H9 (cell line): ENCODE results near the gene TMC1. TPM values are rescaled to one million over a fixed set of nuclear protein-coding genes. Genes with fewer than 3 reads are reported as not detected.

Experiments
- DNase-seq: peaks from one replicate; pipeline ENCODE4 v3.0.0-alpha.2; 2017
- H2AFZ ChIP-seq: one replicate; pipeline ENCODE4 v1.6.1; 2013; ENCODE audit warnings: mild to moderate bottlenecking, low read length, control low read depth, moderate library complexity
- H2AK5ac ChIP-seq: 2 replicates; pipeline ENCODE4 v1.6.1; 2013; ENCODE audit warnings: low read length, control low read depth, mixed read lengths; ENCODE audit not compliant: insufficient read length
- H2BK120ac ChIP-seq: one replicate; pipeline ENCODE4 v1.6.1; 2013; ENCODE audit warnings: low read depth, mild to moderate bottlenecking, low read length, control low read depth, inconsistent platforms; ENCODE audit not compliant: poor library complexity, severe bottlenecking
- H2BK12ac ChIP-seq: 2 replicates; pipeline ENCODE4 v1.6.1; 2013; ENCODE audit warnings: low read length, control low read depth, mixed read lengths, low read depth; ENCODE audit not compliant: insufficient read length
- H2BK15ac ChIP-seq: 2 replicates; pipeline ENCODE4 v1.6.1; 2013; ENCODE audit warnings: low read depth, low read length, control low read depth
- H2BK20ac ChIP-seq: one replicate; pipeline ENCODE4 v1.6.1; 2013; ENCODE audit warnings: low read depth, mild to moderate bottlenecking, low read length, control low read depth, inconsistent platforms; ENCODE audit not compliant: poor library complexity, severe bottlenecking
- H2BK5ac ChIP-seq: 2 replicates; pipeline ENCODE4 v1.6.1; 2013; ENCODE audit warnings: low read length, control low read depth, mixed read lengths; ENCODE audit not compliant: insufficient read length
- H3K14ac ChIP-seq: 2 replicates; pipeline ENCODE4 v1.6.1; 2013; ENCODE audit warnings: low read length, control low read depth; ENCODE audit not compliant: insufficient read depth
- H3K18ac ChIP-seq: 2 replicates; pipeline ENCODE4 v1.6.1; 2013; ENCODE audit warnings: low read depth, mild to moderate bottlenecking, mixed read lengths, low read length, control low read depth; ENCODE audit not compliant: insufficient read length
- H3K23ac ChIP-seq: 2 replicates; pipeline ENCODE4 v1.6.1; 2013; ENCODE audit warnings: low read length, control low read depth, mixed read lengths, low read depth; ENCODE audit not compliant: insufficient read length
- H3K23me2 ChIP-seq: 2 replicates; pipeline ENCODE4 v1.6.1; 2013; ENCODE audit warnings: low read depth, mild to moderate bottlenecking, mixed read lengths, low read length, control low read depth; ENCODE audit not compliant: insufficient read length, poor library complexity, severe bottlenecking
- H3K27ac ChIP-seq: 2 replicates; pipeline ENCODE4 v1.5.1; 2013; ENCODE audit warnings: low read length, control low read depth, mixed read lengths, low read depth; ENCODE audit not compliant: insufficient read length
- H3K27me3 ChIP-seq: 2 replicates; pipeline ENCODE4 v1.6.1; 2013; ENCODE audit warnings: low read length, control low read depth, inconsistent platforms; ENCODE audit not compliant: insufficient read depth
- H3K4ac ChIP-seq: 2 replicates; pipeline ENCODE4 v1.6.1; 2013; ENCODE audit warnings: low read depth, mild to moderate bottlenecking, control low read depth, inconsistent platforms, low read length, moderate library complexity
- H3K4me1 ChIP-seq: 2 replicates; pipeline ENCODE4 v1.6.1; 2013; ENCODE audit warnings: low read length, control low read depth, inconsistent platforms; ENCODE audit not compliant: insufficient read depth
- H3K4me2 ChIP-seq: 2 replicates; pipeline ENCODE4 v1.6.1; 2013; ENCODE audit warnings: low read length, control low read depth, mixed read lengths; ENCODE audit not compliant: insufficient read length, insufficient read depth
- H3K56ac ChIP-seq: 2 replicates; pipeline ENCODE4 v1.6.1; 2013; ENCODE audit warnings: low read depth, mild to moderate bottlenecking, mixed read lengths, low read length, control low read depth; ENCODE audit not compliant: insufficient read length
- H3K79me1 ChIP-seq: 2 replicates; pipeline ENCODE4 v1.6.1; 2013; ENCODE audit warnings: low read depth, mild to moderate bottlenecking, moderate library complexity, low read length, control low read depth, inconsistent platforms; ENCODE audit not compliant: insufficient read depth, poor library complexity, severe bottlenecking
- H3K79me2 ChIP-seq: 2 replicates; pipeline ENCODE4 v1.6.1; 2013; ENCODE audit warnings: low read length, control low read depth, inconsistent platforms; ENCODE audit not compliant: insufficient read depth
- H3K9ac ChIP-seq: 2 replicates; pipeline ENCODE4 v1.6.1; 2013; ENCODE audit warnings: low read length, control low read depth, mixed read lengths; ENCODE audit not compliant: insufficient read length; ENCODE audit errors: extremely low read depth
- H3K9me3 ChIP-seq: one replicate; pipeline ENCODE4 v1.6.1; 2013; ENCODE audit warnings: low read depth, low read length, inconsistent platforms; ENCODE audit not compliant: control insufficient read depth
- H3T11ph ChIP-seq: one replicate; pipeline ENCODE4 v1.6.1; 2013; ENCODE audit warnings: mild to moderate bottlenecking, low read length, control low read depth, inconsistent platforms
- H4K20me1 ChIP-seq: one replicate; pipeline ENCODE4 v1.6.1; 2013; ENCODE audit not compliant: control insufficient read depth, insufficient read length, insufficient read depth
- H4K5ac ChIP-seq: 2 replicates; pipeline ENCODE4 v1.6.1; 2013; ENCODE audit warnings: low read depth, mild to moderate bottlenecking, mixed read lengths, low read length, control low read depth; ENCODE audit not compliant: insufficient read length
- H4K8ac ChIP-seq: replicated peaks from 2 replicates; pipeline ENCODE4 v1.6.1; 2013; ENCODE audit warnings: low read length, control low read depth, mixed read lengths, low read depth; ENCODE audit not compliant: insufficient read length
- H4K91ac ChIP-seq: 2 replicates; pipeline ENCODE4 v1.6.1; 2013; ENCODE audit warnings: low read depth, mild to moderate bottlenecking, moderate library complexity, mixed read lengths, low read length, control low read depth; ENCODE audit not compliant: insufficient read length
- H3K27ac Mint-ChIP-seq, 3 experiments: 2 replicates in 2 of 3; 3 replicates in 1 of 3; pipeline ENCODE4 v1.8.0; 2020 to 2021; ENCODE audit warnings: mixed read lengths in 3 of 3, mild to moderate bottlenecking in 1 of 3, moderate library complexity in 1 of 3
- H3K27me3 Mint-ChIP-seq: 2 replicates; pipeline ENCODE4 v1.8.0; 2021; ENCODE audit warnings: low read depth, mild to moderate bottlenecking, moderate library complexity, mixed read lengths
- H3K36me3 Mint-ChIP-seq, 3 experiments: 2 replicates in 2 of 3; 3 replicates in 1 of 3; pipeline ENCODE4 v1.8.0; 2020 to 2021; ENCODE audit warnings: low read depth in 3 of 3, mixed read lengths in 3 of 3; ENCODE audit not compliant: insufficient read depth in 1 of 3
- H3K4me1 Mint-ChIP-seq, 2 experiments: 2 replicates each; pipeline ENCODE4 v1.8.0; 2020; ENCODE audit warnings: mixed read lengths in 2 of 2
- H3K4me3 Mint-ChIP-seq, 2 experiments: 2 replicates in 1 of 2; 3 replicates in 1 of 2; pipeline ENCODE4 v1.8.0; 2020 to 2021; ENCODE audit warnings: mild to moderate bottlenecking in 2 of 2, mixed read lengths in 2 of 2, moderate library complexity in 1 of 2
- H3K9me3 Mint-ChIP-seq, 2 experiments: 2 replicates in 1 of 2; 3 replicates in 1 of 2; pipeline ENCODE4 v1.8.0; 2020; ENCODE audit warnings: mild to moderate bottlenecking in 2 of 2, mixed read lengths in 2 of 2, moderate library complexity in 1 of 2
- CTCF ChIP-seq: fragments of 200-600 bp; sonication (generic); conservative IDR thresholded peaks from 3 replicates; pipeline ENCODE4 v1.8.0; 2021; ENCODE audit warnings: antibody characterized with exemption, mild to moderate bottlenecking
- WGBS: extraction: QIAGEN DNeasy Blood & Tissue Kit; methylation state at CpG from one replicate; pipeline ENCODE4 v1.1.7; 2013; ENCODE audit warnings: missing lambda C conversion rate, low lambda C conversion rate, mixed read lengths; ENCODE audit not compliant: insufficient read length; ENCODE audit errors: extremely low coverage; 5-methylcytosine and 5-hydroxymethylcytosine counted together
- total RNA-seq: library from RNA; stranded (reverse); gene quantifications from 2 replicates; pipeline ENCODE4 v1.2.1, GENCODE V29; 2021

TMC1 gene
- total RNA-seq, 1 experiment from 2014 or later, result 2.4 TPM

GRCh38 chr9:72506615-72507014 is 14.8 kb upstream of the TMC1 start:
- Histone ChIP-seq H3K27me3 (no peaks in the 10 kb centered on the region), H2AK5ac (no peak overlapping the region), H2BK20ac (no peak overlapping the region), H3K14ac (no peak overlapping the region), H2BK12ac (no peak overlapping the region), H3K4me1 (no peaks in the 10 kb centered on the region), H3T11ph (no peak overlapping the region), H2AFZ (no peak overlapping the region), H3K9me3 (no peaks in the 10 kb centered on the region), H4K91ac (no peak overlapping the region), H3K4ac (no peak overlapping the region), H4K20me1 (no peaks in the 10 kb centered on the region), H3K79me2 (no peaks in the 10 kb centered on the region), H2BK15ac (no peak overlapping the region), H4K8ac (no peak overlapping the region), H2BK120ac (no peak overlapping the region), H3K27ac (no peak overlapping the region), H3K23me2 (no peaks in the 10 kb centered on the region), H3K56ac (no peak overlapping the region), H4K5ac (no peak overlapping the region), H3K79me1 (no peaks in the 10 kb centered on the region), H3K18ac (no peak overlapping the region), H3K23ac (no peak overlapping the region), H3K4me2 (no peak overlapping the region), H3K9ac (no peak overlapping the region), H2BK5ac (no peak overlapping the region)
- no CpG with 5 or more reads among the region's 3 CpGs for WGBS
- Mint-ChIP-seq H3K36me3 (no peaks in the 10 kb centered on the region), H3K4me1 (peaks cover 0 to 1% of the 10 kb centered on the region in 2 experiments; a peak in 2 of 4 replicates), H3K9me3 (no peaks in the 10 kb centered on the region), H3K27ac (no peak overlapping the region), H3K27me3 (no peaks in the 10 kb centered on the region), H3K4me3 (no peak overlapping the region)
- DNase-seq, result no peak
- no peak for TF ChIP-seq CTCF
